A673 (cell line): ENCODE measurements around the gene STIL. TPM values are rescaled to one million over a fixed set of nuclear protein-coding genes. Genes with fewer than 3 reads are reported as not detected.
A peak's percentile ranks its signal among the peaks of the same experiment; 100 is the strongest.

Experiments used
- BruUV-seq: library from RNA; stranded (reverse); fragments of 400-500 nt; replicated peaks from 2 replicates; lab custom pipeline; 2021; lab: Mats Ljungman, UMichigan
- CTCF ChIA-PET: fragments of 300-600 bp; sonication (Branson Sonifier 250); formaldehyde crosslinking; loops from one replicate; lab custom pipeline; 2022; ENCODE audit warnings: antibody characterized with exemption; lab: Charles Lee
- POLR2A ChIA-PET: fragments of 300-600 bp; sonication (Branson Sonifier 250); formaldehyde crosslinking; loops from one replicate; lab custom pipeline; 2022; ENCODE audit warnings: antibody characterized with exemption; ENCODE audit not compliant: low non-redundant PET; lab: Charles Lee
- DNase-seq: peaks from one replicate; pipeline ENCODE4 v3.0.0-alpha.2; 2015; ENCODE audit warnings: low spot score
- H3K27ac ChIP-seq: fragments of 200-600 bp; sonication (generic); 2 replicates; pipeline ENCODE4 v1.5.1; 2016; ENCODE audit warnings: mixed run types, low read depth, mild to moderate bottlenecking, mixed read lengths, antibody characterized with exemption, low read length; ENCODE audit not compliant: poor library complexity, severe bottlenecking
- H3K27me3 ChIP-seq: fragments of 200-600 bp; sonication (generic); replicated peaks from 2 replicates; pipeline ENCODE4 v1.6.1; 2017; ENCODE audit warnings: mixed run types, low read depth, mild to moderate bottlenecking, mixed read lengths, antibody characterized with exemption, low read length; ENCODE audit not compliant: insufficient read depth, poor library complexity
- H3K36me3 ChIP-seq: fragments of 200-600 bp; sonication (generic); 2 replicates; pipeline ENCODE4 v1.6.1; 2016; ENCODE audit warnings: mixed run types, mild to moderate bottlenecking, mixed read lengths, antibody characterized with exemption, low read length; ENCODE audit not compliant: insufficient read depth, poor library complexity, severe bottlenecking
- H3K4me1 ChIP-seq: fragments of 200-600 bp; sonication (generic); 2 replicates; pipeline ENCODE4 v1.6.1; 2017; ENCODE audit warnings: mixed run types, mild to moderate bottlenecking, mixed read lengths, antibody characterized with exemption, low read length; ENCODE audit not compliant: insufficient read depth, poor library complexity, severe bottlenecking
- H3K4me3 ChIP-seq: fragments of 200-600 bp; sonication (generic); 2 replicates; pipeline ENCODE4 v1.5.1; 2016; ENCODE audit warnings: low read depth, mixed run types, mild to moderate bottlenecking, mixed read lengths, low read length; ENCODE audit not compliant: poor library complexity, severe bottlenecking
- H3K9me3 ChIP-seq: fragments of 200-600 bp; sonication (generic); 2 replicates; pipeline ENCODE4 v1.6.1; 2016; ENCODE audit warnings: mixed run types, low read depth, mild to moderate bottlenecking, mixed read lengths, antibody characterized with exemption, low read length; ENCODE audit not compliant: poor library complexity, severe bottlenecking
- EZH2 ChIP-seq: fragments of 200-600 bp; sonication (generic); IDR thresholded peaks from 2 replicates; pipeline ENCODE4 v1.6.1; 2017; ENCODE audit warnings: borderline replicate concordance, low read depth, mild to moderate bottlenecking, mixed read lengths, antibody characterized with exemption, low read length; ENCODE audit not compliant: poor library complexity, severe bottlenecking
- intact Hi-C: fragments of 100-400 bp; cut with micrococcal nuclease; formaldehyde crosslinking; loops from one replicate; pipeline ENCODE4 v1.10.0; 2022; ENCODE audit not compliant: unreplicated experiment
- total RNA-seq: library from RNA; stranded (reverse); gene quantifications from 2 replicates; pipeline ENCODE4 v1.2.3, GENCODE V29; 2021
- TF ChIP-seq, protein P1 (sequence below): fragments of 300-800, 200-600 bp; sonication (generic); conservative IDR thresholded peaks from 2 replicates; pipeline ENCODE4 v1.5.1; 2017; ENCODE audit warnings: low read depth, mild to moderate bottlenecking, antibody characterized with exemption, low read length, moderate library complexity, mixed read lengths

Gene STIL
- total RNA-seq, 1 experiment from 2014 or later, result 43.4 TPM

- H3K27me3 ChIP-seq, result peaks cover 60% of the 10 kb centered on the region
- no TSS peak for BruUV-seq
- DNase-seq, result no peak
- POLR2A ChIA-PET, result no interaction called here
- no peak overlapping the region for H3K27ac ChIP-seq
- H3K4me3 ChIP-seq, result no peak overlapping the region
- peaks cover 5% of the 10 kb centered on the region for H3K4me1 ChIP-seq
- no peaks in the 10 kb centered on the region for H3K36me3 ChIP-seq
- TF ChIP-seq, protein P1, sequence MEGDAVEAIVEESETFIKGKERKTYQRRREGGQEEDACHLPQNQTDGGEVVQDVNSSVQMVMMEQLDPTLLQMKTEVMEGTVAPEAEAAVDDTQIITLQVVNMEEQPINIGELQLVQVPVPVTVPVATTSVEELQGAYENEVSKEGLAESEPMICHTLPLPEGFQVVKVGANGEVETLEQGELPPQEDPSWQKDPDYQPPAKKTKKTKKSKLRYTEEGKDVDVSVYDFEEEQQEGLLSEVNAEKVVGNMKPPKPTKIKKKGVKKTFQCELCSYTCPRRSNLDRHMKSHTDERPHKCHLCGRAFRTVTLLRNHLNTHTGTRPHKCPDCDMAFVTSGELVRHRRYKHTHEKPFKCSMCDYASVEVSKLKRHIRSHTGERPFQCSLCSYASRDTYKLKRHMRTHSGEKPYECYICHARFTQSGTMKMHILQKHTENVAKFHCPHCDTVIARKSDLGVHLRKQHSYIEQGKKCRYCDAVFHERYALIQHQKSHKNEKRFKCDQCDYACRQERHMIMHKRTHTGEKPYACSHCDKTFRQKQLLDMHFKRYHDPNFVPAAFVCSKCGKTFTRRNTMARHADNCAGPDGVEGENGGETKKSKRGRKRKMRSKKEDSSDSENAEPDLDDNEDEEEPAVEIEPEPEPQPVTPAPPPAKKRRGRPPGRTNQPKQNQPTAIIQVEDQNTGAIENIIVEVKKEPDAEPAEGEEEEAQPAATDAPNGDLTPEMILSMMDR, result no peak
- TF ChIP-seq EZH2, result no peak
- CTCF ChIA-PET, result no interaction called here
- intact Hi-C loops, result no loop called here
- H3K9me3 ChIP-seq, result no peaks in the 10 kb centered on the region
Measured at GRCh38 chr1:47233186-47233585, 80.8 kb downstream of the STIL start.

DNA sequence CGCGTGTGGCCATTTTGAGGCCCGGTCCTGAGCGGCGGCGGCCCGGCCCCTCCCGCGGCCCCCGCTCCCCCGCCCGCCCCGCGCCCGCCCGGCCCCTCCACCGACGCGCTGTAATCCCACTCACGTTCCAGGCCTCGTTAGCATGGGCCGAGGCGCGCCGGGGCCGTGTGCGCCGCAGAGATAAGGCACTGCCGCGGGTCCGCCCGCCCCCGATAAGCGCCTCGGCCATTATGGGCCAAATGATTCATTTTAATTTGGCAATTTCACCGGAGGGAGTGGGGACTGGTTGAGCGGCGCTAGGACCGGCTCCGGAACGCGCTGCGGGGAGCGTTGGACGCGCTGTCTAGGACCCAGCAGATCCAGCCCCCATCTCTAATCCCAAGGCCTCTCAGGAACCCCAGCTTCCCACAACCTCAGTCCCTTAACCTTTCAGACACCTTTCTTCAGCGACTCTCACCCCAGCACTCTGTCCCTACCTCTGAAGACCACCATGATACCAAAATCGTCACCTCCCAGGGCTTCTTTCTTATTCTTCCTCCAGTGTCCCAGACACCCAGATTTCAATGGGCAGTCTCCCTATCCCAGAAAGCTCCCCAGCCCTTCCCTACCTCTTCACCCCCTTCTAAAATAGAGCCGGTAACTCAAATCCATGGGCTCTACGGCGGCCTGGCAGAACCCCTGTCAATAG, 81.6 kb downstream of the STIL start, which contains the start of gene TAL1:
Gene TAL1 (minus strand): TSS at position 39 of the 688 bp plus-strand sequence. CDS start 6,337 bp downstream, outside the sequence.
- CTCF ChIA-PET, result no interaction called here
- BruUV-seq, result no TSS peak
- TF ChIP-seq, protein P1, result no peak
- TF ChIP-seq EZH2, result no peak
- POLR2A ChIA-PET, result no interaction called here
- no peaks in the 10 kb centered on the region for H3K9me3 ChIP-seq
- intact Hi-C loops, result no loop called here
- H3K4me1 ChIP-seq, result peaks cover 5% of the 10 kb centered on the region
- H3K36me3 ChIP-seq, result no peaks in the 10 kb centered on the region
- H3K27ac ChIP-seq, result no peak within 1 kb of the TSS
- peaks cover 68% of the 10 kb centered on the region for H3K27me3 ChIP-seq
- H3K4me3 ChIP-seq, result peak within 1 kb of the TSS; percentile 40
- DNase-seq, result no peak

- H3K36me3 ChIP-seq, result no peaks in the 10 kb centered on the region
- BruUV-seq, result no TSS peak
- H3K4me3 ChIP-seq, result peak overlapping the region; percentile 40
- H3K9me3 ChIP-seq, result no peaks in the 10 kb centered on the region
- intact Hi-C loops, result no loop called here
- H3K27me3 ChIP-seq, result peaks cover 76% of the 10 kb centered on the region
- CTCF ChIA-PET, result no interaction called here
- TF ChIP-seq, protein P1, result no peak
- TF ChIP-seq EZH2, result peak; percentile 56
- DNase-seq, result peak; percentile 61
- no peak overlapping the region for H3K27ac ChIP-seq
- POLR2A ChIA-PET, result no interaction called here
- H3K4me1 ChIP-seq, result peaks cover 5% of the 10 kb centered on the region
Measured at GRCh38 chr1:47231301-47232186, 82.4 kb downstream of the STIL start.
